ENCODE results near the gene PON2. TPM values are rescaled to one million over a fixed set of nuclear protein-coding genes. Genes with fewer than 3 reads are reported as not detected.

PON2 gene
- total RNA-seq, 2 experiments from 2014 or later: 5.4 to 6.7 TPM

- ATAC-seq (ENCODE audit: poor library complexity): no peak
- H3K9me3 ChIP-seq (ENCODE audit: control insufficient read depth in 1 of 2, insufficient read depth in 1 of 2, low read length in 2 of 2): no peaks in the 10 kb centered on the region
- no peak overlapping the region for H3K27ac ChIP-seq (ENCODE audit: low read depth in 1 of 2, low read length in 2 of 2)
- H3K36me3 ChIP-seq (ENCODE audit: insufficient read depth, low read length): no peaks in the 10 kb centered on the region
- H3K27ac Mint-ChIP-seq: no peak overlapping the region
- ChIA-PET CTCF (no interaction called here), POLR2A (no interaction called here)
- intact Hi-C loops (cut with DNase I, micrococcal nuclease): no loop called here
- H3K36me3 Mint-ChIP-seq (ENCODE audit: low read depth): no peaks in the 10 kb centered on the region
- no peak for DNase-seq
- H3K4me3 Mint-ChIP-seq: no peak overlapping the region
- H3K4me1 Mint-ChIP-seq (ENCODE audit: low read depth): no peaks in the 10 kb centered on the region
- H3K27me3 ChIP-seq (ENCODE audit: control insufficient read depth in 1 of 2, insufficient read depth in 2 of 2, low read length in 2 of 2): no peaks in the 10 kb centered on the region
- H3K9me3 Mint-ChIP-seq: no peaks in the 10 kb centered on the region
- H3K4me3 ChIP-seq (ENCODE audit: low read length): no peak overlapping the region
- H3K4me1 ChIP-seq (ENCODE audit: insufficient read depth, low read length): no peaks in the 10 kb centered on the region
- TF ChIP-seq CTCF (IDR thresholded peaks at IDR 0.05): no peak
- H3K27me3 Mint-ChIP-seq: no peaks in the 10 kb centered on the region
Observed at GRCh38 chr7:95441042-95441823, 6.4 kb upstream of the PON2 start.

- Histone ChIP-seq H3K9me3 (ENCODE audit: control insufficient read depth in 1 of 2, insufficient read depth in 1 of 2, low read length in 2 of 2) (no peaks in the 10 kb centered on the region), H3K4me3 (ENCODE audit: low read length) (no peak overlapping the region), H3K36me3 (ENCODE audit: insufficient read depth, low read length) (no peaks in the 10 kb centered on the region), H3K27ac (ENCODE audit: low read depth in 1 of 2, low read length in 2 of 2) (no peak overlapping the region), H3K27me3 (ENCODE audit: control insufficient read depth in 1 of 2, insufficient read depth in 2 of 2, low read length in 2 of 2) (no peaks in the 10 kb centered on the region), H3K4me1 (ENCODE audit: insufficient read depth, low read length) (peaks cover 1% of the 10 kb centered on the region)
- Mint-ChIP-seq H3K4me3 (no peak overlapping the region), H3K4me1 (ENCODE audit: low read depth) (no peaks in the 10 kb centered on the region), H3K9me3 (no peaks in the 10 kb centered on the region), H3K27ac (no peak overlapping the region), H3K27me3 (no peaks in the 10 kb centered on the region), H3K36me3 (ENCODE audit: low read depth) (no peaks in the 10 kb centered on the region)
- DNase-seq (no peak), ATAC-seq (ENCODE audit: poor library complexity) (no peak)
- intact Hi-C loops (cut with DNase I, micrococcal nuclease): no loop called here
- TF ChIP-seq CTCF (IDR thresholded peaks at IDR 0.05): no peak
- ChIA-PET POLR2A (no interaction called here), CTCF (no interaction called here)
Observed at GRCh38 chr7:95440394-95441038, 5.7 kb upstream of the PON2 start.

- H3K36me3 ChIP-seq (ENCODE audit: insufficient read depth, low read length): no peaks in the 10 kb centered on the region
- Mint-ChIP-seq H3K27me3 (no peaks in the 10 kb centered on the region), H3K9me3 (no peaks in the 10 kb centered on the region), H3K36me3 (ENCODE audit: low read depth) (peaks cover 4% of the 10 kb centered on the region), H3K27ac (no peak overlapping the region), H3K4me3 (peak overlapping the region; percentile 44), H3K4me1 (ENCODE audit: low read depth) (peaks cover 10% of the 10 kb centered on the region)
- H3K4me3 ChIP-seq (ENCODE audit: low read length): no peak overlapping the region
- POLR2A ChIA-PET: no interaction called here
- intact Hi-C loops (cut with DNase I, micrococcal nuclease): no loop called here
- peaks cover 11% of the 10 kb centered on the region for H3K4me1 ChIP-seq (ENCODE audit: insufficient read depth, low read length)
- TF ChIP-seq CTCF (IDR thresholded peaks at IDR 0.05): no peak
- DNase-seq (no peak), ATAC-seq (ENCODE audit: poor library complexity) (no peak)
- CTCF ChIA-PET: no interaction called here
- no peak overlapping the region for H3K27ac ChIP-seq (ENCODE audit: low read depth in 1 of 2, low read length in 2 of 2)
- no peaks in the 10 kb centered on the region for H3K9me3 ChIP-seq (ENCODE audit: control insufficient read depth in 1 of 2, insufficient read depth in 1 of 2, low read length in 2 of 2)
- peaks cover 0 to 2% of the 10 kb centered on the region in 2 experiments for H3K27me3 ChIP-seq (ENCODE audit: control insufficient read depth in 1 of 2, insufficient read depth in 2 of 2, low read length in 2 of 2)
Observed at GRCh38 chr7:95436407-95436806, 1.6 kb upstream of the PON2 start.

All from CD4-positive, alpha-beta T cell (primary cell).